ENCODE data around the gene PLBD2. TPM values are rescaled to one million over a fixed set of nuclear protein-coding genes. Genes with fewer than 3 reads are reported as not detected.

PLBD2 gene
- total and polyA plus RNA-seq, 9 of the 15 experiments (the other 6 are each of a cell fraction or from before 2014, with no cell fraction given): 2.4 to 37.4 (median 6.0) TPM

DNA sequence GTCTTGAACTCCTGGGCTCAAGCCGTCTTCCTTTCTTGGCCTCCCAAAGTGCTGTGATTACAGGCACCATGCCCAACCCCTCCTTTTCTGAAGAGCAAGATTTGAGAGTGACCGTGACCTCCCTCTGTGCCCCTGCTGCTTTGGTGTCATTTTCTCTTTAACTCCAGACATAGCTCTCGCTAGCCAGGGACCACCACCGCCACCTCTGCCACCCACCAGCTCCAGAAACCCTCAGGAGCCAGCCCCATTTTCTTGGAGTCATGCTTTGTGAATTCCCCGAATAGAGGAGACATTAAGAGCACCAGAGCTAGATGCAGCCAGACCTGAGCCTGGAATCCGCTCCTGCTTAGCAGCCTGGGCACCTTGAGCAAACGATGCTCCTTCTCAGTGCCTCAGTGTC, 81.9 kb downstream of the PLBD2 start:
- CTCF ChIA-PET (ENCODE audit: low intra/inter-chr PET ratio): interaction anchor here (1.7 kb wide), 1 partner anchor 472 kb away, joined by 9 read pairs; no protein-coding TSS in a partner anchor
- TF ChIP-seq ZNF77 (CRISPR knock-in tag; IDR thresholded peaks at IDR 0.05): no peak
- TF ChIP-seq ZNF133 (CRISPR knock-in tag; IDR thresholded peaks at IDR 0.05): no peak
- no peak for TF ChIP-seq RBBP5 (IDR thresholded peaks at IDR 0.05; ENCODE audit: borderline replicate concordance, insufficient read depth, low read length, poor library complexity, severe bottlenecking)
- TF ChIP-seq ZNF175 (CRISPR knock-in tag; IDR thresholded peaks at IDR 0.05; ENCODE audit: low read depth): no peak
- no peak for TF ChIP-seq PHF21A (IDR thresholded peaks at IDR 0.05; ENCODE audit: borderline replicate concordance, low read depth)
- TF ChIP-seq FOXA1 (IDR thresholded peaks at IDR 0.05; ENCODE audit: borderline replicate concordance): no peak
- no peak for TF ChIP-seq ZBTB9 (CRISPR knock-in tag; IDR thresholded peaks at IDR 0.05)
- TF ChIP-seq, protein P1, sequence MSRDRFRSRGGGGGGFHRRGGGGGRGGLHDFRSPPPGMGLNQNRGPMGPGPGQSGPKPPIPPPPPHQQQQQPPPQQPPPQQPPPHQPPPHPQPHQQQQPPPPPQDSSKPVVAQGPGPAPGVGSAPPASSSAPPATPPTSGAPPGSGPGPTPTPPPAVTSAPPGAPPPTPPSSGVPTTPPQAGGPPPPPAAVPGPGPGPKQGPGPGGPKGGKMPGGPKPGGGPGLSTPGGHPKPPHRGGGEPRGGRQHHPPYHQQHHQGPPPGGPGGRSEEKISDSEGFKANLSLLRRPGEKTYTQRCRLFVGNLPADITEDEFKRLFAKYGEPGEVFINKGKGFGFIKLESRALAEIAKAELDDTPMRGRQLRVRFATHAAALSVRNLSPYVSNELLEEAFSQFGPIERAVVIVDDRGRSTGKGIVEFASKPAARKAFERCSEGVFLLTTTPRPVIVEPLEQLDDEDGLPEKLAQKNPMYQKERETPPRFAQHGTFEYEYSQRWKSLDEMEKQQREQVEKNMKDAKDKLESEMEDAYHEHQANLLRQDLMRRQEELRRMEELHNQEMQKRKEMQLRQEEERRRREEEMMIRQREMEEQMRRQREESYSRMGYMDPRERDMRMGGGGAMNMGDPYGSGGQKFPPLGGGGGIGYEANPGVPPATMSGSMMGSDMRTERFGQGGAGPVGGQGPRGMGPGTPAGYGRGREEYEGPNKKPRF (IDR thresholded peaks at IDR 0.05; ENCODE audit: low read depth, low read length): no peak
- no peak for TF ChIP-seq ARNT (IDR thresholded peaks at IDR 0.05)
- no peak for TF ChIP-seq NONO (IDR thresholded peaks at IDR 0.05; ENCODE audit: low read depth in 2 of 2, low read length in 1 of 2)
- no peak for TF ChIP-seq ELF4 (CRISPR knock-in tag; IDR thresholded peaks at IDR 0.05)
- no peak for TF ChIP-seq ZNF655 (CRISPR knock-in tag; IDR thresholded peaks at IDR 0.05)
- TF ChIP-seq ZNF3 (CRISPR knock-in tag; IDR thresholded peaks at IDR 0.05): no peak
- TF ChIP-seq XRCC3 (IDR thresholded peaks at IDR 0.05): no peak
- no peak for TF ChIP-seq C11orf30 (IDR thresholded peaks at IDR 0.05; ENCODE audit: low read depth)
- no peak for TF ChIP-seq ZNF436 (CRISPR knock-in tag; IDR thresholded peaks at IDR 0.05)
- no peak for TF ChIP-seq NFIX (CRISPR knock-in tag; IDR thresholded peaks at IDR 0.05; ENCODE audit: low read depth)
- no peak for TF ChIP-seq FOXJ3 (CRISPR knock-in tag; IDR thresholded peaks at IDR 0.05)

More for the DNA sequence above, 81.9 kb downstream of the PLBD2 start:
- no peak overlapping the region for H2AFZ ChIP-seq (ENCODE audit: low read depth, low read length)
- BruUV-seq (replicated peaks): no TSS peak
- no peaks in the 10 kb centered on the region for H3K79me2 ChIP-seq (ENCODE audit: control insufficient read depth, insufficient read depth, low read length)
- H3K27me3 ChIP-seq (ENCODE audit: control insufficient read depth in 2 of 2, insufficient read depth in 2 of 2, low read length in 2 of 2): peaks cover 6 to 25% of the 10 kb centered on the region in 2 experiments; a peak in 3 of 5 replicates
- DNase-seq (ENCODE audit: extremely low read depth in 1 of 4, low spot score in 3 of 4): no peak
- no peaks in the 10 kb centered on the region for H3K9me3 ChIP-seq (replicated peaks; ENCODE audit: control insufficient read depth, insufficient read depth, low read depth, low read length)
- intact Hi-C loops (cut with micrococcal nuclease) (no loop called here), in situ Hi-C loops (cut with MboI) (loop anchor here (5.0 kb wide), 1 partner anchor 472 kb away; no protein-coding TSS in a partner anchor)
- H4K20me1 ChIP-seq (replicated peaks; ENCODE audit: control insufficient read depth, insufficient read depth, low read length): no peaks in the 10 kb centered on the region
- no peak for FAIRE-seq
- H3K4me2 ChIP-seq (ENCODE audit: insufficient read depth, low read length): no peak overlapping the region
- H3K9ac ChIP-seq (ENCODE audit: insufficient read depth in 1 of 2, low read depth in 2 of 2, low read length in 2 of 2): no peak overlapping the region
- no peak overlapping the region for H3K4me3 ChIP-seq
- peaks cover 5 to 8% of the 10 kb centered on the region in 2 experiments; a peak in 3 of 5 replicates for H3K4me1 ChIP-seq (replicated peaks in 1 of 2; ENCODE audit: control insufficient read depth in 2 of 2, insufficient read depth in 2 of 2, low read length in 2 of 2)
- ATAC-seq: no peak
- no peaks in the 10 kb centered on the region for H3K36me3 ChIP-seq (ENCODE audit: control insufficient read depth, insufficient read depth, low read length)
- no peak overlapping the region for H3K27ac ChIP-seq (ENCODE audit: extremely low read depth, low read depth, low read length)
- POLR2A ChIA-PET: no interaction called here
- WGBS (ENCODE audit: insufficient coverage, low coverage, missing lambda C conversion rate): 12% methylated on average over 7 of the region's 7 CpGs
- H3K9me1 ChIP-seq (ENCODE audit: control insufficient read depth, insufficient read depth, low read length): no peaks in the 10 kb centered on the region

All from K562 (cell line).